ENCODE results near the gene TFAP2B.

DNA sequence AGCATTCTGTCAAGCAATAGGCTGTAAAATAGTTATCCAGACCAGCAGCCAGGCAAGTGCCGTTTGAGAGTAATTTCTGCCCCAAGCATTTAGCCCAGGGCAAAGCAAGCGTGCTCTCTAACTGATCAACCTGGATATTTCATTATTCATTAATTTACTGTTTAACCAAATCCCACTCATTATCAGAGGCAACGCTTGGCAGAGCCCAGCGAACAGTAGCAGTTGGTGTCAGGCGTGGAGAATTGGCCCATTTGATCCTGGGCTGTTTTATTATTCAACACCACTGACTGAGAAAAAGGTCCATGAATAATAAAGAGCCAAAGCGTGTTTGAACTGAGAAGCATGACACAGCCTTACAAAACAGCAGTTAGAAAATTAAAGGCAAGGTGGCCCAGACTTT lies 35.3 kb downstream of the TFAP2B start:
- TF ChIP-seq, protein P1, sequence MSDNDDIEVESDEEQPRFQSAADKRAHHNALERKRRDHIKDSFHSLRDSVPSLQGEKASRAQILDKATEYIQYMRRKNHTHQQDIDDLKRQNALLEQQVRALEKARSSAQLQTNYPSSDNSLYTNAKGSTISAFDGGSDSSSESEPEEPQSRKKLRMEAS (IDR thresholded peaks at IDR 0.05; ENCODE audit: low read depth, low read length) = no peak
- TF ChIP-seq POLR2A (IDR thresholded peaks at IDR 0.05; ENCODE audit: extremely low read depth, insufficient read length) = no peak
- TF ChIP-seq, protein P2, sequence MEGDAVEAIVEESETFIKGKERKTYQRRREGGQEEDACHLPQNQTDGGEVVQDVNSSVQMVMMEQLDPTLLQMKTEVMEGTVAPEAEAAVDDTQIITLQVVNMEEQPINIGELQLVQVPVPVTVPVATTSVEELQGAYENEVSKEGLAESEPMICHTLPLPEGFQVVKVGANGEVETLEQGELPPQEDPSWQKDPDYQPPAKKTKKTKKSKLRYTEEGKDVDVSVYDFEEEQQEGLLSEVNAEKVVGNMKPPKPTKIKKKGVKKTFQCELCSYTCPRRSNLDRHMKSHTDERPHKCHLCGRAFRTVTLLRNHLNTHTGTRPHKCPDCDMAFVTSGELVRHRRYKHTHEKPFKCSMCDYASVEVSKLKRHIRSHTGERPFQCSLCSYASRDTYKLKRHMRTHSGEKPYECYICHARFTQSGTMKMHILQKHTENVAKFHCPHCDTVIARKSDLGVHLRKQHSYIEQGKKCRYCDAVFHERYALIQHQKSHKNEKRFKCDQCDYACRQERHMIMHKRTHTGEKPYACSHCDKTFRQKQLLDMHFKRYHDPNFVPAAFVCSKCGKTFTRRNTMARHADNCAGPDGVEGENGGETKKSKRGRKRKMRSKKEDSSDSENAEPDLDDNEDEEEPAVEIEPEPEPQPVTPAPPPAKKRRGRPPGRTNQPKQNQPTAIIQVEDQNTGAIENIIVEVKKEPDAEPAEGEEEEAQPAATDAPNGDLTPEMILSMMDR (IDR thresholded peaks at IDR 0.05; ENCODE audit: low read depth, low read length) = no peak
